HG03378 (cell line): Measurements from ENCODE around the gene DHX15.

Experiments
- ATAC-seq: cut with Tn5 transposase; IDR thresholded peaks from one replicate; pipeline ENCODE4 v1.9.1; 2021; ENCODE audit warnings: mild to moderate bottlenecking, moderate library complexity; ENCODE audit not compliant: unreplicated experiment

DHX15 gene

DNA sequence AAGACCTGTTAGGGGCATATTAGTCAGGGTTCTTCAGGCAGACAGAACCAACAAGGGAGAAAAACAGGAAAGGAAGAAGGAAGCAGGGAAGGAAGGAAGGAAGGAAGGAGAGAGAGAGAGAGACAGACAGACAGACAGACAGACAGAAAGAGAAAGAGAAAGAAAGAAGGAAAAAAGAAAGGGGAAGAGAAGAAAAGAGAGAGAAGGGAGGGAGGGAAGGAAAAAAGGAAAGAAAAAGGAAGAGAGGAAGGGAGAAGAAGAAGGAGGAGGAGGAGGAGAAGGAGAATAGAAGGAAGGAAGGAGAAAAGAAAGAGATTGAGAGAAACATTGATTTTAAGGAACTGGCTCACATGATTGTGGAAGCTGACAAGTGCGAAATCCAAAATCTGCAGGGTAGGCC, 89.0 kb downstream of the DHX15 start:
- ATAC-seq = no peak

DNA sequence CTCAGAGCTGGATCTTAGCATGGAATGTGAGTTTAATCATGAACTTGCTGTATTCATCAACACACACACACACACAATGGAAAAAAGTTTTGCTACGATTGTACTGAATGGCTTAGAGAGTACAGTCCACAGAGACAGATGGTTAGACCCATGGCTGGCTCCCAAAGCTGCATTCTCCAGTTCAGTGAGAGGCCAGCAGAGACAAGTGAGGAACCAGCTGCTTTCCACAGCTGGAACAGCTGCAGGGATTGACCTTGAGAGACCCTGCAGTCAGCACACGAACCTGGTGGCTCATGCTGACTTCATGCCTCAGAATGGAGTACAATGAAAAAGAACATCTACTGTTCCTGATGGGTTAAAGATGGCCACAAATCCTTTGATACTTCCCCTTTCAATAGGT, 94.5 kb downstream of the DHX15 start:
- ATAC-seq = no peak

DNA sequence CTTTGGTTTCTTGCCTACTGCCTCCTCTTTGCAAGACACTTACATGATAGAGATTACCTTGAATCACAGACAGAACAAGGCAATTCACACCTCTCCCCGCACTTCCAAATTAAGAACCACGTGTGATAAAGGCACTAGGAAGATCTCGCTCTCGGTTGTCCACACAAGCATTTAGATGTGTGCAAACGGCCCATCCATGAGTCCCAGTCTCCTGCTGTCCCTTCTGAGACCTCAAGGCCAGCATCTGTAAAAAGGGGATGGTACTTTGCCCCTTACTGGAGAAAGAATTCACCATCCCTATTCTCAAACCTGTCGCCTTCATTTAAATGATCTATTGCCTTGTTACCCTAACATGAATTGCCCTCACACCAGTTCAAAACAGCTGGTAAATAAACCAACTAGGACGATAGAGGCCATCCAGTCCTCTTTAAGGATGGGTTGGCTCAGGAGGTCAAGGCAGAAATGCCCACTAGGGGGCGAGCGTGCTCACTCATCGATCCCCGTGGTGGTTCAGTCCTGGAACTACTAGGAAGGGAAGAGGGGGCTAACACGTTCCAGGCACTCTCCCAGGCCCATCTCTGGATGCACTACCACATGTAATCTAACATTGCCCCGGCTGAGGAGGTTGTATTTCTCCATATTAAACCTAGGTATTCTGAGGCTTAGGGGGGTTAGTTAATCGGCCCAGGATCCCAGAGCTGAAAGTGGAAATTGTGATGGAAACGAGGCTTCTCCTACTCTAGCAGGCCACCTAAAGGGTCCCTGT, 95.8 kb downstream of the DHX15 start:
- ATAC-seq = no peak

DNA sequence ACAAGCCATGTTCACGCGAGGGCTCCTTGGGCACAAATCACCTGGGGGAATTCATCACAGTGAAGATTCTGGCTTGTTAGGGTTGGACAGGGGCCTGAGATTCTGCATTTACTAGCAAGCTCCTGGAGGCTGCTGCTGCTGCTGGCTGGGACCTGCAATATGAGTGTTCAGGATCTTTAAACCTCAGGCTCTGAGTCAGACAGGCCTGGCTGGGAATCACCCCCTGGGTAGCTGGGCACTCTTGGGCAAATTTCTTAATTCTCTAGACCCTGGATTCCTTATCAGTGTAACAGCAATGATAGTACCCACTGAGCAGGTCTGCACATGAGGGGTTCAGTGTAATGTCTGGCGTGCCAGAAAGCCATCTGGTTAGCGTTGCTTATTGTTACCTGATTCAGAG, 101.5 kb downstream of the DHX15 start:
- no peak for ATAC-seq

DNA sequence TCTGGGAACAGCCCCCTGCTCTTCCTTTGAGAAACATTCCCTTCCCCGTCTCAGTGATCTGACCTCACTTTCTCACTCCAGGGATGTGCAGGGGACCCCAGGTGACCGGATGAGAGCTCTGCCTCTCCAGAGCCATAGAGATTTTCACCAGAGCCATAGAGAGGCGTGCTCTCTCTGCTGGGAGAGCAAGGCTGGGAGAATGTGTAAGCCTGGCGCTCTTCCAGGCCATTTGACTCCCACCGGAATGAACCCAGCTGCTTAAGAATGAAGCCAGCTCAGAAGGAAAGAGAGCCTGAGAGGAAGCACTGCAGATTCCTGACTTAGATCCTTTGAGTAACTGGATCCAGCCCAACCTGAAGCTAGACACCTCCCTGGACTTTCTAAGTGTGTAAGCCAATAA, 106.4 kb downstream of the DHX15 start:
- no peak for ATAC-seq
